ENCODE results near the gene RAB33A.

RAB33A gene

DNA sequence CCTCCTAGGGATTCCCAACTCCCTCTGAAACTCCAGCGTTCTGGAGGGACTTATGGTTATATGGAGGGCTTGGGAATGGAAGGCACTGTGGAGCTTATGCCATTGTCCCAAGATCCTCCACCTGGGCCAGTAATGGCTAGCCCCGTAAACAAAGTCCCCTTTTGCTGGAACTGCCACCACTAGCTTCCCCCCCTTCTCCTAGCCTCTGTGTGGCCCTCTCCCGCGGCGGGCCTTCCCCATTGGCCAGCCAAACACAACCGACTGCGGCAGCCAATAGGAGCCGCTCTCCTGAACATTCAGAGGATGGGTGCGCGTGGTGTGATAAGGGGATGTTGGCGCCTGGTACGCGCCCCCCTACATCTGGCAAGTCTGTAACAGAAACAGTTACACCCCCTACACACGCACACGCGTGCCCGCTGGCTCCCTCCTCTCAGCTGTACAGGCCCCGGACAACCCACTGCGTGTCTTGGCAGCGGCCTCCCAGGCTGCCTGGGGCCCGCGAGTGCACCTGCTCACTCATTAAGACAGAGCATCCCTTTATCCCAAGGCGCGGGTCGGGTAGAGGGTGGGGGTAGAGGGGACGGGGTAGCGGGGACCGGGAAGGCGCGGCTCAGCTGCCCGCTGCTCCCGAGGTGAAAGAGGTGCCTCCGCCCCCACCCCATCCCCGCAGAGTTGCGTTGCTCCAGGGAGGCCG lies 863 bp upstream of the RAB33A start:
- H3K4me3 ChIP-seq (replicated peaks in 1 of 2; ENCODE audit: low read depth in 2 of 2, low read length in 2 of 2): peak overlapping the region; percentile 43 to 48
- TF ChIP-seq, protein P1, sequence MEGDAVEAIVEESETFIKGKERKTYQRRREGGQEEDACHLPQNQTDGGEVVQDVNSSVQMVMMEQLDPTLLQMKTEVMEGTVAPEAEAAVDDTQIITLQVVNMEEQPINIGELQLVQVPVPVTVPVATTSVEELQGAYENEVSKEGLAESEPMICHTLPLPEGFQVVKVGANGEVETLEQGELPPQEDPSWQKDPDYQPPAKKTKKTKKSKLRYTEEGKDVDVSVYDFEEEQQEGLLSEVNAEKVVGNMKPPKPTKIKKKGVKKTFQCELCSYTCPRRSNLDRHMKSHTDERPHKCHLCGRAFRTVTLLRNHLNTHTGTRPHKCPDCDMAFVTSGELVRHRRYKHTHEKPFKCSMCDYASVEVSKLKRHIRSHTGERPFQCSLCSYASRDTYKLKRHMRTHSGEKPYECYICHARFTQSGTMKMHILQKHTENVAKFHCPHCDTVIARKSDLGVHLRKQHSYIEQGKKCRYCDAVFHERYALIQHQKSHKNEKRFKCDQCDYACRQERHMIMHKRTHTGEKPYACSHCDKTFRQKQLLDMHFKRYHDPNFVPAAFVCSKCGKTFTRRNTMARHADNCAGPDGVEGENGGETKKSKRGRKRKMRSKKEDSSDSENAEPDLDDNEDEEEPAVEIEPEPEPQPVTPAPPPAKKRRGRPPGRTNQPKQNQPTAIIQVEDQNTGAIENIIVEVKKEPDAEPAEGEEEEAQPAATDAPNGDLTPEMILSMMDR (IDR thresholded peaks at IDR 0.05; ENCODE audit: low read depth, low read length): no peak
- DNase-seq (ENCODE audit: low read depth in 2 of 2): no peak

GRCh38 chrX:130172127-130172845 lies 524 bp downstream of the RAB33A start:
- TF ChIP-seq, protein P1 (IDR thresholded peaks at IDR 0.05; ENCODE audit: low read depth, low read length): no peak
- peak overlapping the region; percentile 43 to 48 for H3K4me3 ChIP-seq (replicated peaks in 1 of 2; ENCODE audit: low read depth in 2 of 2, low read length in 2 of 2)
- no peak for DNase-seq (ENCODE audit: low read depth in 2 of 2)

GRCh38 chrX:130173190-130173895 lies 1.6 kb downstream of the RAB33A start:
- peak; percentile 82 to 84 for DNase-seq (ENCODE audit: low read depth in 2 of 2)
- H3K4me3 ChIP-seq (replicated peaks in 1 of 2; ENCODE audit: low read depth in 2 of 2, low read length in 2 of 2): no peak overlapping the region
- TF ChIP-seq, protein P1 (IDR thresholded peaks at IDR 0.05; ENCODE audit: low read depth, low read length): no peak

DNA sequence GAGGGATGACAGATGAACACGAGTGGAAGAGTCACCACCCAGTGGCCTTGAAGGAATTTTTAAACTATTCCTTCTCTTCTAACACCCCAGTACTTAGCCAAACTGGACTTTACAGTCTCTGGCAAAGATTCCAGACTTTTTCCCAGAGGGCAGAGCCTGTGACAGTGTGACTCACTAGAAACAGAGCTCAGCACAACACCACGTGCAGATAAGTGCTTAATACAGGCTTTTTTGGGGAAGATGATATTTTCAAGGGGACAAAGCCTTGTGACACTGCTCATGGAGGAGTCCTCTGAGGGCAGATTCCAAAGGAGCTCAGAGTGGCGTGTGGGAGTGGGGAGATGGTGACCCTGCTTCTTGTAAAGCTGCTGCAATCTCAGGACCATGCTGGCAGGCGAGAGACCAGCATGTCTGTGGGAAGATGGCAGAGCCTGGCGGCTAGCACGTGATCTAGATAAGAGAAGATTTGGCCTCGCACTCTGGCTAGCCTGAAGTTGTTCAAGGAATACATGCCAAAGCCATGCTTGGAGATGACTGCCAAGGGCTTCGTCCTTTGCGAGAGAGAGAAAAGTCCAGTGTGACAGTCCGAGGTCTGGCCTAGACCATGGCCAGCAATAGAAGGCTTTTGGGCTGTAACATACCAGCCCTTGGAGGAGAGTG lies 2.4 kb downstream of the RAB33A start:
- H3K4me3 ChIP-seq (replicated peaks in 1 of 2; ENCODE audit: low read depth in 2 of 2, low read length in 2 of 2): no peak overlapping the region
- DNase-seq (ENCODE audit: low read depth in 2 of 2): peak; percentile 62 to 77
- TF ChIP-seq, protein P1 (IDR thresholded peaks at IDR 0.05; ENCODE audit: low read depth, low read length): no peak

GRCh38 chrX:130174937-130175336 lies 3.2 kb downstream of the RAB33A start:
- DNase-seq (ENCODE audit: low read depth in 2 of 2): no peak
- TF ChIP-seq, protein P1 (IDR thresholded peaks at IDR 0.05; ENCODE audit: low read depth, low read length): no peak
- no peak overlapping the region for H3K4me3 ChIP-seq (replicated peaks in 1 of 2; ENCODE audit: low read depth in 2 of 2, low read length in 2 of 2)

DNA sequence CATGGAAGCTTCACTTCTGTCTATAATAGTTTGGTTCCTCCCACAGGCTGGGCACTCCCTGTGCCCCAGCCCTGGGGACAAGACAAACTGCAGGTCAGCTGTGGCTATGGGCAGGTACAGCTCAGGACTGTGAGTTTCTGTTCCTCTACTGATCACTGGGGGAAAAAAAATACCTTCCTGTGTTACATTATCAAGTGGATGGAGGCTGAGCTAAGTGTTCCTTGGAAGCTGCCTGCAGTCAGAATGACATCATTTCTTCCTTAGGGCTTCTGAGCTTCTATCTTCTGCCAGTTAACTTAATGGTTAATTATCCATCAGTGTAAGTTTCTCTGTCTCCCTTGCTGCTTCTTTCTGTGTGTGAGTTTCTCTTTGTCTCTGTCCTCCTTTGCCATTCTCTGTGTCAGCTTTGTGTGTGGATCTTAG lies 4.6 kb downstream of the RAB33A start:
- TF ChIP-seq, protein P1 (IDR thresholded peaks at IDR 0.05; ENCODE audit: low read depth, low read length): no peak
- no peak overlapping the region for H3K4me3 ChIP-seq (replicated peaks in 1 of 2; ENCODE audit: low read depth in 2 of 2, low read length in 2 of 2)
- no peak for DNase-seq (ENCODE audit: low read depth in 2 of 2)

All from cardiac fibroblast (primary cell).